ENCODE measurements around the gene RAD51AP1. TPM values are rescaled to one million over a fixed set of nuclear protein-coding genes. Genes with fewer than 3 reads are reported as not detected.

The RAD51AP1 gene
- total RNA-seq, 2 experiments from 2014 or later: 69.2 to 81.3 TPM

GRCh38 chr12:4587108-4587507, 48.4 kb downstream of the RAD51AP1 start:
- no peaks in the 10 kb centered on the region for H4K20me1 ChIP-seq (ENCODE audit: insufficient read depth, low read length)

GRCh38 chr12:4588916-4589315, 50.2 kb downstream of the RAD51AP1 start:
- Histone ChIP-seq H2AFZ (ENCODE audit: low read length) (no peak overlapping the region), H3K4me1 (ENCODE audit: insufficient read depth, low read length, poor library complexity, severe bottlenecking) (peaks cover 13% of the 10 kb centered on the region), H3K9me3 (ENCODE audit: low read length) (no peaks in the 10 kb centered on the region), H4K20me1 (ENCODE audit: insufficient read depth, low read length) (no peaks in the 10 kb centered on the region), H3K79me2 (ENCODE audit: insufficient read depth, low read depth, low read length) (no peaks in the 10 kb centered on the region), H3K9me2 (ENCODE audit: insufficient read depth, low read length) (no peaks in the 10 kb centered on the region), H3K4me3 (ENCODE audit: low read depth, low read length, poor library complexity, severe bottlenecking) (no peak overlapping the region), H3K4me2 (ENCODE audit: low read length) (no peak overlapping the region), H3K36me3 (ENCODE audit: insufficient read depth, low read length) (no peaks in the 10 kb centered on the region), H3K27ac (ENCODE audit: low read depth, low read length, poor library complexity, severe bottlenecking) (no peak overlapping the region)
- BruUV-seq (replicated peaks): no TSS peak
- intact Hi-C loops (cut with micrococcal nuclease; ENCODE audit: unreplicated experiment): loop anchor here (10.0 kb wide), 1 partner anchor 416 kb away; no protein-coding TSS in a partner anchor
- ChIA-PET POLR2A (no interaction called here), CTCF (ENCODE audit: unreplicated experiment) (no interaction called here)
- no peak for TF ChIP-seq EZH2phosphoT487 (IDR thresholded peaks at IDR 0.05; ENCODE audit: borderline replicate concordance, low read depth, low read length)
- TF ChIP-seq CTCF (conservative IDR thresholded peaks at IDR 0.05; ENCODE audit: low read length): no peak
- no peak for DNase-seq (ENCODE audit: low spot score)

More at GRCh38 chr12:4587108-4587507, 48.4 kb downstream of the RAD51AP1 start:
- Histone ChIP-seq H2AFZ (ENCODE audit: low read length) (no peak overlapping the region), H3K79me2 (ENCODE audit: insufficient read depth, low read depth, low read length) (no peaks in the 10 kb centered on the region), H3K27ac (ENCODE audit: low read depth, low read length, poor library complexity, severe bottlenecking) (no peak overlapping the region), H3K9me2 (ENCODE audit: insufficient read depth, low read length) (no peaks in the 10 kb centered on the region), H3K36me3 (ENCODE audit: insufficient read depth, low read length) (no peaks in the 10 kb centered on the region), H3K9me3 (ENCODE audit: low read length) (no peaks in the 10 kb centered on the region), H3K4me3 (ENCODE audit: low read depth, low read length, poor library complexity, severe bottlenecking) (no peak overlapping the region), H3K4me1 (ENCODE audit: insufficient read depth, low read length, poor library complexity, severe bottlenecking) (peaks cover 24% of the 10 kb centered on the region), H3K4me2 (ENCODE audit: low read length) (no peak overlapping the region)
- DNase-seq (ENCODE audit: low spot score): no peak
- no TSS peak for BruUV-seq (replicated peaks)
- TF ChIP-seq CTCF (conservative IDR thresholded peaks at IDR 0.05; ENCODE audit: low read length): peak; percentile 38; the same call in 1 of the 2 replicates
- no peak for TF ChIP-seq EZH2phosphoT487 (IDR thresholded peaks at IDR 0.05; ENCODE audit: borderline replicate concordance, low read depth, low read length)
- intact Hi-C loops (cut with micrococcal nuclease; ENCODE audit: unreplicated experiment): loop anchor here (10.0 kb wide), 1 partner anchor 418 kb away; no protein-coding TSS in a partner anchor
- CTCF ChIA-PET (ENCODE audit: unreplicated experiment): no interaction called here
- POLR2A ChIA-PET: no interaction called here

- H3K4me1 ChIP-seq (ENCODE audit: insufficient read depth, low read length, poor library complexity, severe bottlenecking): peaks cover 3% of the 10 kb centered on the region
- ChIA-PET POLR2A (interaction anchor here (0.9 to 1.2 kb wide), 2 partner anchors 21 to 31 kb away, joined by 3 read pairs; no protein-coding TSS in a partner anchor), CTCF (ENCODE audit: unreplicated experiment) (no interaction called here)
- no peaks in the 10 kb centered on the region for H3K36me3 ChIP-seq (ENCODE audit: insufficient read depth, low read length)
- H3K79me2 ChIP-seq (ENCODE audit: insufficient read depth, low read depth, low read length): no peaks in the 10 kb centered on the region
- no peaks in the 10 kb centered on the region for H4K20me1 ChIP-seq (ENCODE audit: insufficient read depth, low read length)
- H3K27ac ChIP-seq (ENCODE audit: low read depth, low read length, poor library complexity, severe bottlenecking): no peak overlapping the region
- intact Hi-C loops (cut with micrococcal nuclease; ENCODE audit: unreplicated experiment): loop anchor here (10.0 kb wide), 1 partner anchor 415 kb away; no protein-coding TSS in a partner anchor
- no peaks in the 10 kb centered on the region for H3K9me3 ChIP-seq (ENCODE audit: low read length)
- H3K4me2 ChIP-seq (ENCODE audit: low read length): no peak overlapping the region
- H3K4me3 ChIP-seq (ENCODE audit: low read depth, low read length, poor library complexity, severe bottlenecking): no peak overlapping the region
- no peak for DNase-seq (ENCODE audit: low spot score)
- TF ChIP-seq EZH2phosphoT487 (IDR thresholded peaks at IDR 0.05; ENCODE audit: borderline replicate concordance, low read depth, low read length) (no peak), CTCF (conservative IDR thresholded peaks at IDR 0.05; ENCODE audit: low read length) (no peak)
- H3K9me2 ChIP-seq (ENCODE audit: insufficient read depth, low read length): no peaks in the 10 kb centered on the region
- H2AFZ ChIP-seq (ENCODE audit: low read length): no peak overlapping the region
- no TSS peak for BruUV-seq (replicated peaks)
These were observed 51.3 kb downstream of the RAD51AP1 start for GRCh38 chr12:4589941-4590340.
